ENCODE measurements around the gene MPST. TPM values are rescaled to one million over a fixed set of nuclear protein-coding genes. Genes with fewer than 3 reads are reported as not detected.
A peak's percentile ranks its signal among the peaks of the same experiment; 100 is the strongest.

Gene MPST
- total RNA-seq, 5 donors from 2014 or later (not counting 1 experiment from before 2014, with no cell fraction given), result 2.4 to 10.7 (median 7.1) TPM

GRCh38 chr22:37064553-37064952 lies 45.0 kb downstream of the MPST start:
- Histone ChIP-seq H3K4me3 (ENCODE audit: control insufficient read depth in 1 of 2, extremely low read depth in 1 of 2, low read length in 1 of 2) (no peak overlapping the region), H3K4me1 (ENCODE audit: control insufficient read depth in 1 of 2, extremely low read depth in 1 of 2, insufficient read depth in 2 of 2, low read length in 2 of 2) (peaks cover 0 to 23% of the 10 kb centered on the region in 2 experiments), H3K9me3 (no peaks in the 10 kb centered on the region), H3K27ac (ENCODE audit: low read length) (no peak overlapping the region), H3K27me3 (replicated peaks in 1 of 2; ENCODE audit: control insufficient read depth in 2 of 2, extremely low read depth in 1 of 2, insufficient read depth in 2 of 2, low read length in 1 of 2) (peaks cover 0 to 24% of the 10 kb centered on the region in 2 experiments), H3K36me3 (ENCODE audit: control insufficient read depth in 2 of 2, extremely low read depth in 1 of 2, insufficient read depth in 1 of 2, low read length in 1 of 2) (peaks cover 0 to 8% of the 10 kb centered on the region in 2 donors)
- DNase-seq (no peak), ATAC-seq (replicated peaks in 1 of 4) (no peak)
- H3K27me3 Mint-ChIP-seq, result peaks cover 2 to 14% of the 10 kb centered on the region in 2 donors
- no peak overlapping the region for H3K27ac Mint-ChIP-seq
- H3K4me1 Mint-ChIP-seq, result peaks cover 6 to 16% (median 7%) of the 10 kb centered on the region in 3 donors
- POLR2A ChIA-PET, result no interaction called here
- no peak overlapping the region for H3K4me3 Mint-ChIP-seq
- H3K9me3 Mint-ChIP-seq, result no peaks in the 10 kb centered on the region
- CTCF ChIA-PET, result interaction anchor here in 1 of 2 donors (1.2 kb wide), 1 partner anchor 15 kb away, joined by 3 read pairs; no protein-coding TSS in a partner anchor
- WGBS (ENCODE audit: insufficient coverage), result 95% methylated on average over 11 of the region's 11 CpGs
- peaks cover 13% of the 10 kb centered on the region for H3K36me3 Mint-ChIP-seq

- no peak overlapping the region for H3K4me3 ChIP-seq (ENCODE audit: control insufficient read depth in 1 of 2, extremely low read depth in 1 of 2, low read length in 1 of 2)
- DNase-seq (no peak), ATAC-seq (replicated peaks in 1 of 4) (no peak)
- ChIA-PET POLR2A (no interaction called here), CTCF (interaction anchor here in 1 of 2 donors (1.2 kb wide), 1 partner anchor 14 kb away, joined by 3 read pairs; no protein-coding TSS in a partner anchor)
- H3K27me3 ChIP-seq (replicated peaks in 1 of 2; ENCODE audit: control insufficient read depth in 2 of 2, extremely low read depth in 1 of 2, insufficient read depth in 2 of 2, low read length in 1 of 2), result peaks cover 3 to 31% of the 10 kb centered on the region in 2 experiments
- no peaks in the 10 kb centered on the region for H3K9me3 ChIP-seq
- Mint-ChIP-seq H3K27ac (no peak overlapping the region), H3K27me3 (peaks cover 8 to 21% of the 10 kb centered on the region in 2 donors), H3K4me3 (no peak overlapping the region), H3K9me3 (no peaks in the 10 kb centered on the region), H3K36me3 (peaks cover 12% of the 10 kb centered on the region), H3K4me1 (peaks cover 6 to 12% (median 7%) of the 10 kb centered on the region in 3 donors)
- peaks cover 0 to 8% of the 10 kb centered on the region in 2 donors for H3K36me3 ChIP-seq (ENCODE audit: control insufficient read depth in 2 of 2, extremely low read depth in 1 of 2, insufficient read depth in 1 of 2, low read length in 1 of 2)
- H3K4me1 ChIP-seq (ENCODE audit: control insufficient read depth in 1 of 2, extremely low read depth in 1 of 2, insufficient read depth in 2 of 2, low read length in 2 of 2), result peaks cover 0 to 16% of the 10 kb centered on the region in 2 experiments
- WGBS (ENCODE audit: insufficient coverage), result 74% methylated on average over 3 of the region's 3 CpGs
- H3K27ac ChIP-seq (ENCODE audit: low read length), result no peak overlapping the region
Measured at GRCh38 chr22:37065180-37065579, 45.6 kb downstream of the MPST start.

- H3K27ac Mint-ChIP-seq, result no peak overlapping the region
- peaks cover 0 to 9% of the 10 kb centered on the region in 2 experiments for H3K4me1 ChIP-seq (ENCODE audit: control insufficient read depth in 1 of 2, extremely low read depth in 1 of 2, insufficient read depth in 2 of 2, low read length in 2 of 2)
- no peak overlapping the region for H3K27ac ChIP-seq (ENCODE audit: low read length)
- no peak overlapping the region for H3K4me3 Mint-ChIP-seq
- ChIA-PET CTCF (no interaction called here), POLR2A (no interaction called here)
- 89% methylated on average over 9 of the region's 9 CpGs for WGBS (ENCODE audit: insufficient coverage)
- ATAC-seq (replicated peaks in 1 of 4) (no peak), DNase-seq (no peak)
- no peak overlapping the region for H3K4me3 ChIP-seq (ENCODE audit: control insufficient read depth in 1 of 2, extremely low read depth in 1 of 2, low read length in 1 of 2)
- peaks cover 11% of the 10 kb centered on the region for H3K36me3 Mint-ChIP-seq
- peaks cover 6 to 7% (median 7%) of the 10 kb centered on the region in 3 donors for H3K4me1 Mint-ChIP-seq
- H3K9me3 ChIP-seq, result no peaks in the 10 kb centered on the region
- H3K9me3 Mint-ChIP-seq, result no peaks in the 10 kb centered on the region
- peaks cover 3 to 38% of the 10 kb centered on the region in 2 experiments for H3K27me3 ChIP-seq (replicated peaks in 1 of 2; ENCODE audit: control insufficient read depth in 2 of 2, extremely low read depth in 1 of 2, insufficient read depth in 2 of 2, low read length in 1 of 2)
- peaks cover 0 to 2% of the 10 kb centered on the region in 2 donors for H3K36me3 ChIP-seq (ENCODE audit: control insufficient read depth in 2 of 2, extremely low read depth in 1 of 2, insufficient read depth in 1 of 2, low read length in 1 of 2)
- H3K27me3 Mint-ChIP-seq, result peaks cover 12 to 24% of the 10 kb centered on the region in 2 donors
Measured at GRCh38 chr22:37065961-37066360, 46.4 kb downstream of the MPST start.

- H3K36me3 ChIP-seq (ENCODE audit: control insufficient read depth in 2 of 2, extremely low read depth in 1 of 2, insufficient read depth in 1 of 2, low read length in 1 of 2), result peaks cover 0 to 2% of the 10 kb centered on the region in 2 donors
- Mint-ChIP-seq H3K27ac (no peak overlapping the region), H3K4me3 (no peak overlapping the region), H3K9me3 (no peaks in the 10 kb centered on the region), H3K27me3 (peaks cover 12 to 24% of the 10 kb centered on the region in 2 donors), H3K36me3 (peaks cover 11% of the 10 kb centered on the region), H3K4me1 (peaks cover 4 to 7% (median 7%) of the 10 kb centered on the region in 3 donors)
- H3K27ac ChIP-seq (ENCODE audit: low read length), result no peak overlapping the region
- ChIA-PET POLR2A (no interaction called here), CTCF (interaction anchor here in 1 of 2 donors (0.6 kb wide), 1 partner anchor 298 kb away, joined by 4 read pairs; no protein-coding TSS in a partner anchor)
- no peak overlapping the region for H3K4me3 ChIP-seq (ENCODE audit: control insufficient read depth in 1 of 2, extremely low read depth in 1 of 2, low read length in 1 of 2)
- no peaks in the 10 kb centered on the region for H3K9me3 ChIP-seq
- H3K4me1 ChIP-seq (ENCODE audit: control insufficient read depth in 1 of 2, extremely low read depth in 1 of 2, insufficient read depth in 2 of 2, low read length in 2 of 2), result peaks cover 0 to 9% of the 10 kb centered on the region in 2 experiments
- ATAC-seq (replicated peaks in 1 of 4), result no peak
- DNase-seq, result no peak
- WGBS (ENCODE audit: insufficient coverage), result 71% methylated on average over 9 of the region's 10 CpGs
- H3K27me3 ChIP-seq (replicated peaks in 1 of 2; ENCODE audit: control insufficient read depth in 2 of 2, extremely low read depth in 1 of 2, insufficient read depth in 2 of 2, low read length in 1 of 2), result peaks cover 3 to 48% of the 10 kb centered on the region in 2 experiments
Measured at GRCh38 chr22:37067428-37067827, 47.9 kb downstream of the MPST start.

- 16% methylated on average over 32 of the region's 36 CpGs for WGBS (ENCODE audit: insufficient coverage)
- H3K9me3 ChIP-seq, result no peaks in the 10 kb centered on the region
- Mint-ChIP-seq H3K9me3 (no peaks in the 10 kb centered on the region), H3K27ac (no peak overlapping the region), H3K27me3 (peaks cover 12 to 24% of the 10 kb centered on the region in 2 donors), H3K4me1 (peaks cover 0 to 2% (median 0%) of the 10 kb centered on the region in 3 donors), H3K4me3 (no peak overlapping the region), H3K36me3 (peaks cover 8% of the 10 kb centered on the region)
- H3K4me3 ChIP-seq (ENCODE audit: control insufficient read depth in 1 of 2, extremely low read depth in 1 of 2, low read length in 1 of 2), result no peak overlapping the region
- ChIA-PET POLR2A (no interaction called here), CTCF (no interaction called here)
- ATAC-seq (replicated peaks in 1 of 4) (peak in 1 of 4 experiments; percentile 47), DNase-seq (peak in 1 of 35 experiments; percentile 10)
- H3K27ac ChIP-seq (ENCODE audit: low read length), result no peak overlapping the region
- no peaks in the 10 kb centered on the region for H3K36me3 ChIP-seq (ENCODE audit: control insufficient read depth in 2 of 2, extremely low read depth in 1 of 2, insufficient read depth in 1 of 2, low read length in 1 of 2)
- H3K4me1 ChIP-seq (ENCODE audit: control insufficient read depth in 1 of 2, extremely low read depth in 1 of 2, insufficient read depth in 2 of 2, low read length in 2 of 2), result peaks cover 0 to 4% of the 10 kb centered on the region in 2 experiments
- H3K27me3 ChIP-seq (replicated peaks in 1 of 2; ENCODE audit: control insufficient read depth in 2 of 2, extremely low read depth in 1 of 2, insufficient read depth in 2 of 2, low read length in 1 of 2), result peaks cover 3 to 48% of the 10 kb centered on the region in 2 experiments
Measured at GRCh38 chr22:37068859-37069258, 49.3 kb downstream of the MPST start.

GRCh38 chr22:37069319-37069718 lies 49.8 kb downstream of the MPST start:
- 55% methylated on average over 8 of the region's 11 CpGs for WGBS (ENCODE audit: insufficient coverage)
- Histone ChIP-seq H3K4me1 (ENCODE audit: control insufficient read depth in 1 of 2, extremely low read depth in 1 of 2, insufficient read depth in 2 of 2, low read length in 2 of 2) (peaks cover 0 to 4% of the 10 kb centered on the region in 2 experiments), H3K4me3 (ENCODE audit: control insufficient read depth in 1 of 2, extremely low read depth in 1 of 2, low read length in 1 of 2) (no peak overlapping the region), H3K9me3 (no peaks in the 10 kb centered on the region), H3K36me3 (ENCODE audit: control insufficient read depth in 2 of 2, extremely low read depth in 1 of 2, insufficient read depth in 1 of 2, low read length in 1 of 2) (no peaks in the 10 kb centered on the region), H3K27me3 (replicated peaks in 1 of 2; ENCODE audit: control insufficient read depth in 2 of 2, extremely low read depth in 1 of 2, insufficient read depth in 2 of 2, low read length in 1 of 2) (peaks cover 3 to 49% of the 10 kb centered on the region in 2 experiments), H3K27ac (ENCODE audit: low read length) (no peak overlapping the region)
- Mint-ChIP-seq H3K36me3 (peaks cover 5% of the 10 kb centered on the region), H3K27ac (no peak overlapping the region), H3K27me3 (peaks cover 12 to 26% of the 10 kb centered on the region in 2 donors), H3K4me3 (no peak overlapping the region), H3K4me1 (peaks cover 0 to 2% (median 0%) of the 10 kb centered on the region in 3 donors), H3K9me3 (no peaks in the 10 kb centered on the region)
- DNase-seq, result no peak
- POLR2A ChIA-PET, result interaction anchor here in 1 of 2 donors (0.6 kb wide), 1 partner anchor 173 kb away, joined by 3 read pairs; no protein-coding TSS in a partner anchor
- ATAC-seq (replicated peaks in 1 of 4), result peak in 1 of 4 experiments; percentile 20
- CTCF ChIA-PET, result no interaction called here

All from T-cell (primary cell).